Mammary epithelial cell (primary cell): Measurements from ENCODE around the gene UGT3A1.

Experiments used
- CTCF ChIP-seq, 2 donors: IDR thresholded peaks in 1 of 2; conservative IDR thresholded peaks in 1 of 2; 2 replicates each; pipeline ENCODE4 v1.5.1; 2011 to 2012; ENCODE audit warnings: inconsistent platforms in 2 of 2, low read length in 2 of 2, mild to moderate bottlenecking in 2 of 2, control low read depth in 1 of 2, low read depth in 1 of 2; ENCODE audit not compliant: insufficient read depth in 1 of 2; ENCODE audit errors: extremely low read depth in 1 of 2
- EZH2 ChIP-seq: IDR thresholded peaks from 2 replicates; pipeline ENCODE4 v1.6.1; 2012; ENCODE audit warnings: low read length, inconsistent platforms, borderline replicate concordance

- TF ChIP-seq CTCF (conservative IDR thresholded peaks at IDR 0.05 in 1 of 2, IDR thresholded peaks at IDR 0.05 in 1 of 2; ENCODE audit: extremely low read depth in 1 of 2, insufficient read depth in 1 of 2, low read depth in 1 of 2, low read length in 2 of 2) (no peak), EZH2 (no peak)
These were observed 87.5 kb downstream of the UGT3A1 start for GRCh38 chr5:35903631-35904203.
